ENCODE measurements around the gene GFAP.

The GFAP gene

DNA sequence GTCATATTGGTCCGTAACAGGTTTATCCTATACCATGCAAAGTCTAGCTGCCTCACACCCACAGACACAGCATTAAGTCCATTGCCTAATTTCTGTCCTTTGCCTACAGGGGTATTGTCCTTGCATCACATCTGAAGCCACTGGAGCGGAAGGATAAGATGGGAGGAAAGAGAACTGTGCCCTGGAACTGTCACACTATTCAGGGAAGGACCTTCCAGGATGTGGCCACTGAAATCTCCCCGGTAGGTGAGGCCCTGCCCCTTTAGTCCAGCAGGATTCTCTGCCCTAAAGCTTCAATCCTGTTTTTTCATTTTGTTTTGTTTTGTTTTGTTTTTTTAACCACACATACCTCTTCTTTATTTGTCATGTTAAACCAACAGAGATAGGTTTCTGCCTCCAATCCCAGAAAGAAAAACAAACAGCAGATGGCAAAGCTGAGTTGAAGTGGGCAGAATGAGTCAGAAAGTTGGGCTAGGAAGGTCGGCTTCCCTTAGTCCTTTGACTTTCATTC lies 13.8 kb downstream of the GFAP start:
- DNase-seq (ENCODE audit: extremely low spot score), result no peak
- no peak for TF ChIP-seq ELF4 (IDR thresholded peaks at IDR 0.05)
- no peak for TF ChIP-seq NFRKB (IDR thresholded peaks at IDR 0.05)
- TF ChIP-seq SP1 (IDR thresholded peaks at IDR 0.05), result no peak
- no peak for TF ChIP-seq TARDBP (IDR thresholded peaks at IDR 0.05)
- TF ChIP-seq BHLHE40 (IDR thresholded peaks at IDR 0.05; ENCODE audit: borderline replicate concordance), result no peak
- no peak for TF ChIP-seq L3MBTL2 (conservative IDR thresholded peaks at IDR 0.05)
- no peak for TF ChIP-seq ARNT (IDR thresholded peaks at IDR 0.05)
- no peak for TF ChIP-seq CTBP1 (IDR thresholded peaks at IDR 0.05; ENCODE audit: borderline replicate concordance)
- TF ChIP-seq ZNF384 (IDR thresholded peaks at IDR 0.05), result no peak
- TF ChIP-seq LEF1 (IDR thresholded peaks at IDR 0.05; ENCODE audit: borderline replicate concordance), result no peak
- no peak for TF ChIP-seq FOXK2 (IDR thresholded peaks at IDR 0.05)
- TF ChIP-seq FOXA1 (IDR thresholded peaks at IDR 0.05), result no peak
- TF ChIP-seq, protein P1, sequence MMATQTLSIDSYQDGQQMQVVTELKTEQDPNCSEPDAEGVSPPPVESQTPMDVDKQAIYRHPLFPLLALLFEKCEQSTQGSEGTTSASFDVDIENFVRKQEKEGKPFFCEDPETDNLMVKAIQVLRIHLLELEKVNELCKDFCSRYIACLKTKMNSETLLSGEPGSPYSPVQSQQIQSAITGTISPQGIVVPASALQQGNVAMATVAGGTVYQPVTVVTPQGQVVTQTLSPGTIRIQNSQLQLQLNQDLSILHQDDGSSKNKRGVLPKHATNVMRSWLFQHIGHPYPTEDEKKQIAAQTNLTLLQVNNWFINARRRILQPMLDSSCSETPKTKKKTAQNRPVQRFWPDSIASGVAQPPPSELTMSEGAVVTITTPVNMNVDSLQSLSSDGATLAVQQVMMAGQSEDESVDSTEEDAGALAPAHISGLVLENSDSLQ (IDR thresholded peaks at IDR 0.05), result no peak
- no peak for TF ChIP-seq HDGF (IDR thresholded peaks at IDR 0.05; ENCODE audit: borderline replicate concordance)
- TF ChIP-seq FOXM1 (IDR thresholded peaks at IDR 0.05; ENCODE audit: borderline replicate concordance), result no peak
- TF ChIP-seq SUZ12 (IDR thresholded peaks at IDR 0.05), result no peak
- CTCF ChIA-PET, result interaction anchor here (0.7 to 3.1 kb wide), 3 partner anchors 9 to 122 kb away, joined by 3 to 16 read pairs (median 5); no protein-coding TSS in a partner anchor
- POLR2A ChIA-PET, result interaction anchor here (1.9 to 4.7 kb wide), 2 partner anchors 9 to 16 kb away, joined by 5 to 37 read pairs; no protein-coding TSS in a partner anchor

DNA sequence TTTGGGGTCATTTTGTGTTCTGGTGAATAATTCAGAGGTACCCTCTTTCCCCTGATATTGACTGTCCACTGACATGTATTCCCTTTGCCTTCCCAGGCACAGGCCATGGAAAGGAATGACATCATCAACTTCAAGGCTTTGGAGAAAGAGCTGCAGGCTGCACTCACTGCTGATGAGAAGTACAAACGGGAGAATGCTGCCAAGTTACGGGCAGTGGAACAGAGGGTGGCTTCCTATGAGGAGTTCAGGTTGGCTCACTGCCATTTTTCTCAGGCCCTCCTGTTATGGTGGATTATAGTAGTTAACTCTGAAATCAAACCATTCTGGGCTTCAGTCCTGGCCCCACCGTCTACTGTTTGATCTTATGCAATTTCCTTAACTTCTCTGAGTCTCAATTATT lies 14.4 kb downstream of the GFAP start:
- TF ChIP-seq FOXA1 (IDR thresholded peaks at IDR 0.05), result no peak
- no peak for TF ChIP-seq LEF1 (IDR thresholded peaks at IDR 0.05; ENCODE audit: borderline replicate concordance)
- TF ChIP-seq SP1 (IDR thresholded peaks at IDR 0.05), result no peak
- TF ChIP-seq NFRKB (IDR thresholded peaks at IDR 0.05), result no peak
- no peak for TF ChIP-seq HDGF (IDR thresholded peaks at IDR 0.05; ENCODE audit: borderline replicate concordance)
- TF ChIP-seq FOXK2 (IDR thresholded peaks at IDR 0.05), result no peak
- TF ChIP-seq, protein P1 (IDR thresholded peaks at IDR 0.05), result no peak
- no peak for TF ChIP-seq L3MBTL2 (conservative IDR thresholded peaks at IDR 0.05)
- TF ChIP-seq BHLHE40 (IDR thresholded peaks at IDR 0.05; ENCODE audit: borderline replicate concordance), result no peak
- no peak for TF ChIP-seq FOXM1 (IDR thresholded peaks at IDR 0.05; ENCODE audit: borderline replicate concordance)
- no peak for TF ChIP-seq ZNF384 (IDR thresholded peaks at IDR 0.05)
- no peak for TF ChIP-seq CTBP1 (IDR thresholded peaks at IDR 0.05; ENCODE audit: borderline replicate concordance)
- no peak for TF ChIP-seq ARNT (IDR thresholded peaks at IDR 0.05)
- TF ChIP-seq TARDBP (IDR thresholded peaks at IDR 0.05), result no peak
- no peak for DNase-seq (ENCODE audit: extremely low spot score)
- POLR2A ChIA-PET, result interaction anchor here (1.9 to 4.7 kb wide), 2 partner anchors 9 to 17 kb away, joined by 5 to 37 read pairs; no protein-coding TSS in a partner anchor
- CTCF ChIA-PET, result interaction anchor here (0.7 to 3.1 kb wide), 2 partner anchors 10 to 20 kb away, joined by 3 to 16 read pairs; no protein-coding TSS in a partner anchor

DNA sequence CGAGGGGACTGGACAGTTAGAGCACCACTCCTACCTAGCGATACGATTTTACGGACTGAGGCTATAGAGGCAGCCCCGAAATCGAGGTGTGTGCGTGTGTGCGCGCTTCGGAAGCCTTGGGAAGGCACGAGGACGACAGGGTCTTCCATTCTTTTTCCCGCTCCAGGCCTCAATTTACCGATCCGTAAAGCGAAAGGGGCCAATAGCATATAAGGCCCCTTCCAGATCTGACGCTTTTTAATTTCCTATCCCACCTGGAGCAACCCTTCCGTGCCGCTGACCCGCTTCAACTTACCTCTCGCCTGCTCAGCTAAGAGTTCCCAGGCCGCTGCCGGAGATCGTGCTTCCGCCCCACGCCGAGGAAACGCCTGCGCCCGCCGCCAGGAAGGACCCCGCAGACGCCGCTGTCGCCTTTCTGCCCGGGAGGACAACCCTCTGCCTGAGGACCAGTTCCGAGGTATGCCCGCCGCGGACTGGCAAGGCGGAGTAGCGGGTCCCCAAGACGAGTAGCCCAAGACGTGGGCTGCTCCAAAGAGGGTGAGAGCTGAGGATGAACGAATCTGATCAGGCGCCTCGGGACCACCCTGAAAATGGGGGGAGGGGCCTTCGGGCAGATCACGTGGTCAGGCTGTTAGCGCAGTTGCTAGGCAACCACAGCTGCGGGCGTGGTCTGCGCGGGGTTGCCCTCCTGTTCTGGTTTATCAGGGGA lies 16.1 kb downstream of the GFAP start, which contains the start of gene EFTUD2:
TSS of gene EFTUD2 (minus strand) at position 372 of the 709 bp plus-strand sequence. CDS start 4,924 bp downstream, outside the sequence.
- ChIA-PET POLR2A (interaction anchor here (0.6 to 4.7 kb wide), 9 partner anchors 8 to 152 kb away, joined by 3 to 37 read pairs (median 3); partner anchors contain the start of gene DCAKD), CTCF (interaction anchor here (0.7 kb wide), 2 partner anchors 21 to 34 kb away, joined by 3 read pairs; no protein-coding TSS in a partner anchor)
- DNase-seq (ENCODE audit: extremely low spot score), result peak; percentile 94
- TF ChIP-seq SP1 (IDR thresholded peaks at IDR 0.05), result no peak
- TF ChIP-seq, protein P1 (IDR thresholded peaks at IDR 0.05), result no peak
- TF ChIP-seq SUZ12 (IDR thresholded peaks at IDR 0.05), result no peak
- TF ChIP-seq ELF4 (IDR thresholded peaks at IDR 0.05), result peak; percentile 80
- no peak for TF ChIP-seq NFRKB (IDR thresholded peaks at IDR 0.05)
- 0 out of 2 replicates have a peak, but pooled peaks have one; percentile 18 for TF ChIP-seq TARDBP (IDR thresholded peaks at IDR 0.05)
- TF ChIP-seq CTBP1 (IDR thresholded peaks at IDR 0.05; ENCODE audit: borderline replicate concordance), result peak; percentile 56; the same call in 1 of the 2 replicates
- TF ChIP-seq L3MBTL2 (conservative IDR thresholded peaks at IDR 0.05), result peak; percentile 94
- 0 out of 2 replicates have a peak, but pooled peaks have one; percentile 25 for TF ChIP-seq LEF1 (IDR thresholded peaks at IDR 0.05; ENCODE audit: borderline replicate concordance)
- peak; percentile 51; the same call in 1 of the 2 replicates for TF ChIP-seq ARNT (IDR thresholded peaks at IDR 0.05)
- TF ChIP-seq FOXM1 (IDR thresholded peaks at IDR 0.05; ENCODE audit: borderline replicate concordance), result peak; percentile 39; the same call in 1 of the 2 replicates

DNA sequence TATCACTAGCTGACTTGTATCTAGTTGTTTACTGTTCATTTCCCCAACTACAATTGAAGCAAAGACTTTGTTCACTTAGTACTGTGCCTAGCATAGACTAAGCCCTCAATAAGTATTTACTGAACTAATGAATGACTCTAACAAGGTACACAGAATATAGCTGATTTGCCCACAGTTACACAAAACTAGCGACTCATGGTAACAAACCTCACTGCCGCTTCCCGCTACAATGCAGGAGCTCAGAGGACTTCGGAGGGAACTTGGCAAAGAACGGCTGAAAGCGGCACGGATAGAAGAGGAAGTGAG lies 16.6 kb downstream of the GFAP start:
- POLR2A ChIA-PET, result interaction anchor here (0.6 to 4.7 kb wide), 8 partner anchors 9 to 134 kb away, joined by 3 to 37 read pairs (median 3); partner anchors contain the start of gene KIF18B
- TF ChIP-seq L3MBTL2 (conservative IDR thresholded peaks at IDR 0.05), result no peak
- TF ChIP-seq BHLHE40 (IDR thresholded peaks at IDR 0.05; ENCODE audit: borderline replicate concordance), result no peak
- TF ChIP-seq, protein P1 (IDR thresholded peaks at IDR 0.05), result no peak
- no peak for TF ChIP-seq SP1 (IDR thresholded peaks at IDR 0.05)
- no peak for TF ChIP-seq SUZ12 (IDR thresholded peaks at IDR 0.05)
- TF ChIP-seq FOXM1 (IDR thresholded peaks at IDR 0.05; ENCODE audit: borderline replicate concordance), result no peak
- no peak for TF ChIP-seq TARDBP (IDR thresholded peaks at IDR 0.05)
- no peak for TF ChIP-seq FOXK2 (IDR thresholded peaks at IDR 0.05)
- TF ChIP-seq ELF4 (IDR thresholded peaks at IDR 0.05), result no peak
- no peak for TF ChIP-seq LEF1 (IDR thresholded peaks at IDR 0.05; ENCODE audit: borderline replicate concordance)
- TF ChIP-seq HDGF (IDR thresholded peaks at IDR 0.05; ENCODE audit: borderline replicate concordance), result no peak
- TF ChIP-seq NFRKB (IDR thresholded peaks at IDR 0.05), result no peak
- no peak for TF ChIP-seq FOXA1 (IDR thresholded peaks at IDR 0.05)
- TF ChIP-seq ZNF384 (IDR thresholded peaks at IDR 0.05), result no peak
- no peak for TF ChIP-seq ARNT (IDR thresholded peaks at IDR 0.05)
- no peak for TF ChIP-seq CTBP1 (IDR thresholded peaks at IDR 0.05; ENCODE audit: borderline replicate concordance)
- CTCF ChIA-PET, result interaction anchor here (0.7 kb wide), 2 partner anchors 22 to 33 kb away, joined by 3 read pairs; no protein-coding TSS in a partner anchor
- no peak for DNase-seq (ENCODE audit: extremely low spot score)
